Nephron progenitor cell (in vitro differentiated cells): Measurements from ENCODE around the gene KCNE2.
"Not testable (repeated sequence)": the region's sequence is repeated elsewhere in the genome, so short reads cannot be mapped to it uniquely, and the experiment has no call there.

Experiments used
- DNase-seq: peaks from one replicate; pipeline ENCODE4 v3.0.0; 2021
- H3K27ac Mint-ChIP-seq: 2 replicates; pipeline ENCODE4 v1.8.0; 2021; ENCODE audit warnings: mild to moderate bottlenecking, moderate library complexity, mixed read lengths
- H3K27me3 Mint-ChIP-seq: 2 replicates; pipeline ENCODE4 v1.8.0; 2021; ENCODE audit warnings: mild to moderate bottlenecking, low read depth, mixed read lengths; ENCODE audit not compliant: poor library complexity
- H3K36me3 Mint-ChIP-seq: 2 replicates; pipeline ENCODE4 v1.8.0; 2021; ENCODE audit warnings: low read depth, mixed read lengths
- H3K4me1 Mint-ChIP-seq: 2 replicates; pipeline ENCODE4 v1.8.0; 2021; ENCODE audit warnings: mixed read lengths
- H3K4me3 Mint-ChIP-seq: 2 replicates; pipeline ENCODE4 v1.8.0; 2021; ENCODE audit warnings: mild to moderate bottlenecking, moderate library complexity, mixed read lengths
- H3K9me3 Mint-ChIP-seq: 2 replicates; pipeline ENCODE4 v1.8.0; 2021; ENCODE audit warnings: mild to moderate bottlenecking, moderate library complexity, mixed read lengths

Gene KCNE2

GRCh38 chr21:34383724-34384415 lies 20.1 kb downstream of the KCNE2 start:
- not testable (repeated sequence) for H3K4me3 Mint-ChIP-seq, DNase-seq, H3K27me3 Mint-ChIP-seq, H3K36me3 Mint-ChIP-seq, H3K9me3 Mint-ChIP-seq, H3K4me1 Mint-ChIP-seq, H3K27ac Mint-ChIP-seq

GRCh38 chr21:34400522-34400921 lies 36.7 kb downstream of the KCNE2 start:
- not testable (repeated sequence) for H3K36me3 Mint-ChIP-seq, H3K27me3 Mint-ChIP-seq, H3K4me1 Mint-ChIP-seq, H3K27ac Mint-ChIP-seq, H3K9me3 Mint-ChIP-seq, DNase-seq, H3K4me3 Mint-ChIP-seq

- not testable (repeated sequence) for H3K4me1 Mint-ChIP-seq, H3K36me3 Mint-ChIP-seq, H3K4me3 Mint-ChIP-seq, DNase-seq, H3K27me3 Mint-ChIP-seq, H3K27ac Mint-ChIP-seq, H3K9me3 Mint-ChIP-seq
Measured at GRCh38 chr21:34404742-34405141, 40.9 kb downstream of the KCNE2 start.

- DNase-seq, H3K4me3 Mint-ChIP-seq, H3K36me3 Mint-ChIP-seq, H3K27me3 Mint-ChIP-seq, H3K4me1 Mint-ChIP-seq, H3K27ac Mint-ChIP-seq, H3K9me3 Mint-ChIP-seq: not testable (repeated sequence)
Measured at GRCh38 chr21:34405686-34406085, 41.9 kb downstream of the KCNE2 start.

GRCh38 chr21:34406102-34406501 lies 42.3 kb downstream of the KCNE2 start:
- not testable (repeated sequence) for H3K27me3 Mint-ChIP-seq, DNase-seq, H3K4me1 Mint-ChIP-seq, H3K36me3 Mint-ChIP-seq, H3K27ac Mint-ChIP-seq, H3K9me3 Mint-ChIP-seq, H3K4me3 Mint-ChIP-seq

GRCh38 chr21:34406676-34407075 lies 42.9 kb downstream of the KCNE2 start:
- not testable (repeated sequence) for H3K36me3 Mint-ChIP-seq, H3K9me3 Mint-ChIP-seq, H3K4me3 Mint-ChIP-seq, H3K27me3 Mint-ChIP-seq, H3K27ac Mint-ChIP-seq, DNase-seq, H3K4me1 Mint-ChIP-seq

- not testable (repeated sequence) for H3K9me3 Mint-ChIP-seq, H3K27ac Mint-ChIP-seq, H3K27me3 Mint-ChIP-seq, H3K4me1 Mint-ChIP-seq, H3K4me3 Mint-ChIP-seq, DNase-seq, H3K36me3 Mint-ChIP-seq
Measured at GRCh38 chr21:34407294-34407693, 43.5 kb downstream of the KCNE2 start.

GRCh38 chr21:34417448-34418077 lies 53.8 kb downstream of the KCNE2 start:
- H3K4me1 Mint-ChIP-seq, H3K9me3 Mint-ChIP-seq, H3K4me3 Mint-ChIP-seq, H3K36me3 Mint-ChIP-seq, H3K27ac Mint-ChIP-seq, DNase-seq, H3K27me3 Mint-ChIP-seq: not testable (repeated sequence)
